C4-2B (cell line): Measurements from ENCODE around the gene DPYSL4.

Experiments
- CTCF ChIP-seq: fragments of 450-650 bp; conservative IDR thresholded peaks from 2 replicates; pipeline ENCODE4 v1.5.1; 2017; ENCODE audit warnings: mild to moderate bottlenecking
- ZFX ChIP-seq: fragments of 450-650 bp; IDR thresholded peaks from 2 replicates; pipeline ENCODE4 v1.6.1; 2017

- no peak for TF ChIP-seq CTCF
- TF ChIP-seq ZFX: no peak
These were observed 65.2 kb downstream of the DPYSL4 start for GRCh38 chr10:132251928-132252327.
